Measurements from ENCODE around the gene PISD.

- TF ChIP-seq CTCF (IDR thresholded peaks at IDR 0.05; ENCODE audit: insufficient read depth, low read length) (no peak), GABPA (IDR thresholded peaks at IDR 0.05; ENCODE audit: low read depth) (no peak)
Observed at GRCh38 chr22:31652088-31652487, 9.9 kb downstream of the PISD start.

Measured in HL-60 (cell line).